B cell (primary cell): ENCODE results near the gene PC. TPM values are rescaled to one million over a fixed set of nuclear protein-coding genes. Genes with fewer than 3 reads are reported as not detected.

Experiments
- ATAC-seq: fragments of 200-7000 bp; cut with Tn5 transposase; one replicate; pipeline ENCODE4 v1.10.0; 2021; ENCODE audit warnings: low read depth, mild to moderate bottlenecking, moderate number of reproducible peaks, moderate library complexity
- CTCF ChIA-PET: fragments of 350-600 bp; sonication (Branson Sonifier 250); formaldehyde crosslinking; loops from one replicate; lab custom pipeline; 2021; ENCODE audit warnings: antibody characterized with exemption, inconsistent platforms; lab: Charles Lee
- POLR2A ChIA-PET: fragments of 350-600 bp; sonication (Branson Sonifier 250); formaldehyde crosslinking; loops from one replicate; lab custom pipeline; 2021; ENCODE audit warnings: antibody characterized with exemption; lab: Charles Lee
- DNase-seq: peaks from one replicate; pipeline ENCODE4 v3.0.0; 2013
- H2AFZ ChIP-seq: 2 replicates; pipeline ENCODE4 v1.6.1; 2012; ENCODE audit warnings: mild to moderate bottlenecking, low read depth, low read length; ENCODE audit not compliant: insufficient read depth, poor library complexity, severe bottlenecking
- H3K27ac ChIP-seq, 2 donors: 1 replicate in 1 of 2; 2 replicates in 1 of 2; pipeline ENCODE4 v1.5.1; 2012 to 2013; ENCODE audit warnings: low read length in 2 of 2, mild to moderate bottlenecking in 2 of 2, moderate library complexity in 1 of 2
- H3K27me3 ChIP-seq, 4 experiments: fragments of 200-600 bp in 1 of 4; sonication (generic) in 1 of 4; replicated peaks in 1 of 4; 1 replicate in 2 of 4; 2 replicates in 2 of 4; pipeline versions ENCODE4 v1.6.1 to v1.7.0; 2013 to 2016; ENCODE audit warnings: low read length in 3 of 4, mild to moderate bottlenecking in 2 of 4, mixed read lengths in 1 of 4, moderate library complexity in 1 of 4; ENCODE audit not compliant: insufficient read depth in 4 of 4, control insufficient read depth in 3 of 4; ENCODE audit errors: control extremely low read depth in 1 of 4
- H3K36me3 ChIP-seq, 2 experiments: replicated peaks in 1 of 2; 1 replicate in 1 of 2; 2 replicates in 1 of 2; pipeline versions ENCODE4 v1.6.1 to v1.7.1; 2013; ENCODE audit warnings: low read length in 1 of 2; ENCODE audit not compliant: insufficient read depth in 2 of 2, control insufficient read depth in 1 of 2; ENCODE audit errors: control extremely low read depth in 1 of 2, extremely low read depth in 1 of 2
- H3K4me1 ChIP-seq, 2 donors: fragments of 200-600 bp in 1 of 2; sonication (generic) in 1 of 2; 1 replicate in 1 of 2; 2 replicates in 1 of 2; pipeline versions ENCODE4 v1.5.1 to v1.6.1; 2013 to 2017; ENCODE audit warnings: low read length in 2 of 2; ENCODE audit not compliant: control insufficient read depth in 2 of 2, insufficient read depth in 2 of 2
- H3K4me2 ChIP-seq: replicated peaks from 2 replicates; pipeline ENCODE3; 2012; ENCODE audit warnings: mild to moderate bottlenecking, low read depth, low read length; ENCODE audit not compliant: poor library complexity, severe bottlenecking
- H3K4me3 ChIP-seq, 5 experiments: fragments of 200-600 bp in 1 of 5; sonication (generic) in 1 of 5; 1 replicate in 3 of 5; 2 replicates in 2 of 5; pipeline versions ENCODE4 v1.5.1 to v1.7.0; 2011 to 2016; ENCODE audit warnings: low read length in 4 of 5, mild to moderate bottlenecking in 4 of 5, low read depth in 2 of 5, control low read depth in 1 of 5, moderate library complexity in 1 of 5; ENCODE audit not compliant: insufficient read depth in 1 of 5; ENCODE audit errors: control extremely low read depth in 1 of 5, extremely low read depth in 1 of 5
- H3K79me2 ChIP-seq: fragments of 200-600 bp; sonication (generic); one replicate; pipeline ENCODE4 v1.6.0; 2016; ENCODE audit warnings: low read length; ENCODE audit not compliant: control insufficient read depth, insufficient read depth
- H3K9ac ChIP-seq: fragments of 200-600 bp; sonication (generic); 2 replicates; pipeline ENCODE4 v1.6.1; 2017; ENCODE audit warnings: mild to moderate bottlenecking, low read length, moderate library complexity
- H3K9me3 ChIP-seq, 3 donors: one replicate each; pipeline versions ENCODE4 v1.6.1 to v1.7.1; 2013; ENCODE audit warnings: low read length in 2 of 3; ENCODE audit not compliant: control insufficient read depth in 2 of 3, insufficient read depth in 1 of 3; ENCODE audit errors: control extremely low read depth in 1 of 3
- H4K20me1 ChIP-seq: 2 replicates; pipeline ENCODE4 v1.6.0; 2012; ENCODE audit warnings: mild to moderate bottlenecking, low read length; ENCODE audit not compliant: insufficient read depth, control insufficient read depth, poor library complexity, severe bottlenecking
- H3K27ac Mint-ChIP-seq: one replicate; pipeline ENCODE4 v1.8.0; 2021; ENCODE audit warnings: mixed read lengths
- H3K27me3 Mint-ChIP-seq: one replicate; pipeline ENCODE4 v1.8.0; 2021; ENCODE audit warnings: mixed read lengths
- H3K4me1 Mint-ChIP-seq: one replicate; pipeline ENCODE4 v1.8.0; 2021; ENCODE audit warnings: mixed read lengths
- H3K4me3 Mint-ChIP-seq: one replicate; pipeline ENCODE4 v1.8.0; 2021; ENCODE audit warnings: mixed read lengths
- H3K9me3 Mint-ChIP-seq: one replicate; pipeline ENCODE4 v1.8.0; 2022; ENCODE audit warnings: mixed read lengths; ENCODE audit not compliant: insufficient read depth
- CTCF ChIP-seq: fragments of 200-600 bp; IDR thresholded peaks from one replicate; pipeline ENCODE4 v1.8.0; 2022; ENCODE audit warnings: antibody characterized with exemption, mild to moderate bottlenecking
- EZH2 ChIP-seq: IDR thresholded peaks from 2 replicates; pipeline ENCODE4 v1.6.1; 2012; ENCODE audit warnings: borderline replicate concordance, low read depth, mild to moderate bottlenecking, moderate library complexity, low read length; ENCODE audit not compliant: insufficient read depth, poor library complexity, severe bottlenecking
- WGBS: methylation state at CpG from one replicate; pipeline ENCODE4 v1.1.5; 2013; ENCODE audit warnings: missing lambda C conversion rate; ENCODE audit not compliant: insufficient coverage; 5-methylcytosine and 5-hydroxymethylcytosine counted together
- intact Hi-C: fragments of 100-400 bp; cut with micrococcal nuclease; formaldehyde crosslinking; loops from one replicate; pipeline ENCODE4 v1.10.0; 2022
- polyA plus RNA-seq: library from polyadenylated mRNA; depleted of rRNA; stranded (reverse); fragments of >200 nt; gene quantifications from 2 replicates; pipeline ENCODE4 v1.2.3, GENCODE V29; 2012
- total RNA-seq, 2 donors: library from RNA; stranded (reverse); fragments of 120-200 nt in 1 of 2; gene quantifications; 1 replicate in 1 of 2; 2 replicates in 1 of 2; pipeline versions ENCODE4 v1.2.3 to v1.2.4, GENCODE V29; 2013 to 2022

Gene PC
- total and polyA plus RNA-seq, 2 donors (not counting 1 experiment from before 2014, with no cell fraction given), result 1.5 to 4.4 TPM

GRCh38 chr11:66864924-66865697 lies 93.1 kb downstream of the PC start:
- no peaks in the 10 kb centered on the region for H3K27me3 ChIP-seq
- H3K4me3 Mint-ChIP-seq, result no peak overlapping the region
- TF ChIP-seq EZH2, result no peak
- no peak for TF ChIP-seq CTCF
- no peaks in the 10 kb centered on the region for H3K36me3 ChIP-seq
- H3K79me2 ChIP-seq, result no peaks in the 10 kb centered on the region
- H3K9me3 Mint-ChIP-seq, result no peaks in the 10 kb centered on the region
- no peak overlapping the region for H3K27ac Mint-ChIP-seq
- no peaks in the 10 kb centered on the region for H3K9me3 ChIP-seq
- H3K4me2 ChIP-seq, result peak overlapping the region; percentile 25
- no peaks in the 10 kb centered on the region for H4K20me1 ChIP-seq
- H3K4me1 ChIP-seq, result peaks cover 4 to 10% of the 10 kb centered on the region in 2 donors
- WGBS, result 93% methylated on average over 17 of the region's 23 CpGs
- H3K9ac ChIP-seq, result no peak overlapping the region
- no peaks in the 10 kb centered on the region for H3K27me3 Mint-ChIP-seq
- ATAC-seq, result no peak
- H3K4me1 Mint-ChIP-seq, result peaks cover 16% of the 10 kb centered on the region
- no peak overlapping the region for H3K27ac ChIP-seq
- no peak for DNase-seq
- H2AFZ ChIP-seq, result no peak overlapping the region
- POLR2A ChIA-PET, result no interaction called here
- intact Hi-C loops, result no loop called here
- CTCF ChIA-PET, result interaction anchor here (1.1 to 1.4 kb wide), 2 partner anchors 10 to 19 kb away, joined by 3 read pairs; no protein-coding TSS in a partner anchor
- H3K4me3 ChIP-seq, result no peak overlapping the region

- Mint-ChIP-seq H3K4me1 (peaks cover 16% of the 10 kb centered on the region), H3K9me3 (no peaks in the 10 kb centered on the region), H3K4me3 (peak overlapping the region; percentile 3), H3K27me3 (no peaks in the 10 kb centered on the region), H3K27ac (no peak overlapping the region)
- H4K20me1 ChIP-seq, result no peaks in the 10 kb centered on the region
- peak overlapping the region; percentile 25 for H3K4me2 ChIP-seq
- no peaks in the 10 kb centered on the region for H3K79me2 ChIP-seq
- ChIA-PET POLR2A (no interaction called here), CTCF (interaction anchor here (1.1 kb wide), 1 partner anchor 9 kb away, joined by 3 read pairs; no protein-coding TSS in a partner anchor)
- no peak for ATAC-seq
- H3K9ac ChIP-seq, result no peak overlapping the region
- H3K9me3 ChIP-seq, result no peaks in the 10 kb centered on the region
- no peak overlapping the region for H3K27ac ChIP-seq
- H3K4me3 ChIP-seq, result no peak overlapping the region
- no peaks in the 10 kb centered on the region for H3K27me3 ChIP-seq
- no peak for DNase-seq
- 88% methylated on average over 18 of the region's 35 CpGs for WGBS
- TF ChIP-seq CTCF (no peak), EZH2 (no peak)
- H3K36me3 ChIP-seq, result no peaks in the 10 kb centered on the region
- peaks cover 4 to 10% of the 10 kb centered on the region in 2 donors for H3K4me1 ChIP-seq
- no peak overlapping the region for H2AFZ ChIP-seq
- intact Hi-C loops, result no loop called here
Measured at GRCh38 chr11:66864172-66864901, 93.8 kb downstream of the PC start.
